HS-5 (cell line): ENCODE data around the gene NPLOC4.

Experiments
- DNase-seq: peaks from one replicate; pipeline ENCODE4 v3.0.0-alpha.2; 2012; ENCODE audit warnings: low read depth

NPLOC4 gene

DNA sequence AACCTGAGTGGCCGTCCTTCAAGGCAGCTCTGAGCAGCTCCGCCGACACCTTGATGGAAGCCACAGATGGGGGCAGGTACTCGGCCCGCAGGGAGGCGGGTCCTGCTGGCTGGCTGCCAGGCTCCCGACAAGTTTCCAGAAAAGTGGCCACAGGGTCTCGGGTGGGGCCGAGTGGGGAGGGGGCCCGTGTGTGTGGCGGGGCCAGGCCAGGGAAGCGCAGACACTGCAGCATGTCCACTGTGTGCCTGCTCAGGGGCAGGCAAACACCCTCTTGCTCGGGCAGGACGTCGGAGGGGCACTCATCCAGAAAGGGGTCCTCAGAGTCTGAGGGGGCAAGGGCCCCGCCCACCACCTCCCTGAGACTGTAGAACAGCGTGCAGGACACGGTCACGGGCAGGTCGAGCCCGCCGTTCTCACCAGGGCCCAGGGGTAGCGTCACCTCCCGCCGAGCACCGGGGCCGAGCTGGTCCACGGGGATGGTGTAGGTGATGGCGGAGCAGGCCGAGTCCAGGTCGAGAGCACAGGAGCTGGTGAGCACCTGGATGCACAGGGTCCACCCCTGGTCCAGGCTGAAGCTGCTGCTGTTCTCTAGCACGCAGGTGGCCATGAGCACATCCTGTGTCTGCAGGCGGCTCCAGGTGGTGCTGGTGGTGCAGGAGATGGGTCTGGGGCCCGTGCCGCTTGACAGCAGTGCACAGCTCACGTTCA is 89.9 kb downstream of the NPLOC4 start:
- no peak for DNase-seq

- DNase-seq: no peak
These were observed 91.6 kb downstream of the NPLOC4 start for GRCh38 chr17:81545160-81545949.

DNA sequence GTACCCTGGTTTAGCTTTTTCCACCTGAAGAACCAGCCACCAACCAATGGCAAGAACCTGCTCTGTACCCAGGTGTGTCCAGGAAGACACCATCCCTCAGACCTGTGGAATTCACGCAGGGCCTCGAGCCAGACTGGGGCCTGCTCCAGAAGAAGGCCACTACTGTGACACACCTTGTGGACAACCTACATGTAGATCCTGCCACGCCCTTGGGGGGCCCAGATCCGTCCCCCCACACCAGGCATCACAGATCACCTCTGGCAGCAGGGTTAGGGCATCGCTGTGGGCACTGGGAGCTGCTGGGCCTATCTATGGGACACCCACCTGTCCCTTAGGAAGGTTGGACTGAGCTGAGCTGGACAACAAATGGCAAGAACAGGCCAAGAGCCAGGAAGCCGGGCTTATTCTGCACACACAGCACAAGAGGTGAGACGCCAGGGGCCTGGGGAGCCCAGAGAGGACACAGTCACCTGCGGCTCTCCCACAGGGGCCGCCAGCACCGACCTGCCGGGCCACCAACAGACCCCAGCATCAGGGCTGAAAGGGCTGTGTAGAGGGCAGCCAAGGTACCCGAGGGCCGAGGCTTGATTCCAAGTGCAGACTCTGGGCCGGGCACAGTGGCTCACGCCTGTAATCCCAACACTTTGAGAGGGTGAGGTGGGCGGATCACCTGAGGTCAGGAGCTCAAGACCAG is 92.5 kb downstream of the NPLOC4 start:
- DNase-seq: no peak

- DNase-seq: no peak
These were observed 93.2 kb downstream of the NPLOC4 start for GRCh38 chr17:81543756-81544155.

DNA sequence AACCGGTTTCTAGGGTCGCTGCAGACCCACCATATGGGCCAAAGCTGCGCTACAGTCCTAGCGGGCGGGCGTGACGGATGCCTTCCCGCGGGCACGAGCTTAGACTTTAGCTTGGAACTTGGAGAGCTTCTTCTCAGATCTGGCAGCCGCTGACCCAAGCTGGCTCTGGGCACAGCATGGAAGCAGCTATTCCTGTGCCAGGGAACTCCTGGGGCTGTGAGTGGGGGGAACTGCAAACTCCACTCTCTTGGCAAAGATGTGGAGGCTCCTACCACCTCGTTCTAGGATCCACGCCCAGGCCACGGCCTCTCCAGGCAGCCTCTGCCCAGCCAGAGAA is 93.6 kb downstream of the NPLOC4 start:
- DNase-seq: no peak

DNA sequence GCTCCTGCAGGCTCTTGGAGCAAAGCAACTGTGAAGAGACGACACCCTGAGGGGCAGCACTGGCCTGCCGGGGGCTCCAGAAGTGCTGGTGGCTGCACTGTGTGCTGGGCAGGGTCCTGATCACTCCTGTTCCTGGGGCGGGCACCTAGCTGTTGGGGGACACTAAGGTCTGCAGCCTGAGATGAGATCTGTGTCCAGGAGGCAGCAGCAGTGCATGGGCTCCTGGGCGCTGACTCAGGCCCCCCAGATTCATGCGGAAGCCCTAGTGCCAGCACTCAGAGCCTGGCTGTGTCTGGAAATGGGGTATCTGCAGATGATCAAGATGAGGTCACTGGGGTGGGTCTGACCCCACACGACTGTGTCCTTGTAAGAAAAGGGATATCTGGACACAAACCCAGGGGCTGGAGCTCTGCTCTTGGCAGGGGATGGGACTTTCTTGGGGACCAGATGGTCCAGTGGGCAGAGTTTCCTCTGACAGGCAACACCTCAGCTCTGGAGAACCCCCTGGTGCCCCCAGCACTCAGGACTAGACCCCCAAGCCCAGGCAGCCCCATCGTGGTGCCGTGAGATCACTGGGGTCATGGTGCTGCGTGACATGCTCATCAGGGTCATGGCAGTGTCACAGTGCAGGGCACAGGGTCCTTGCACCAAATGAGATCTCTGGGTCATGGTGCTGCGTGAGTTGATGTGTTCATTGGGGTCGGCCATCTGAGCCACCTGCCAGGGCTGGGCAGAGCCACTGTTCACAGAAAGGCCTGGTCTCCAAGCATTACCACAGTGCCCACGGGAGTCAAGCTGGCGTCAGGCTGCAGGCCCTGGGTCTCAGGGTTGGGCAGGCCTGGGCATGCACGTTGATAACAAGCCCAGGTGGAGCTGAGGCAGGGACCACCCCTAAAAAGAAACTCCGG is 94.2 kb downstream of the NPLOC4 start:
- no peak for DNase-seq

DNA sequence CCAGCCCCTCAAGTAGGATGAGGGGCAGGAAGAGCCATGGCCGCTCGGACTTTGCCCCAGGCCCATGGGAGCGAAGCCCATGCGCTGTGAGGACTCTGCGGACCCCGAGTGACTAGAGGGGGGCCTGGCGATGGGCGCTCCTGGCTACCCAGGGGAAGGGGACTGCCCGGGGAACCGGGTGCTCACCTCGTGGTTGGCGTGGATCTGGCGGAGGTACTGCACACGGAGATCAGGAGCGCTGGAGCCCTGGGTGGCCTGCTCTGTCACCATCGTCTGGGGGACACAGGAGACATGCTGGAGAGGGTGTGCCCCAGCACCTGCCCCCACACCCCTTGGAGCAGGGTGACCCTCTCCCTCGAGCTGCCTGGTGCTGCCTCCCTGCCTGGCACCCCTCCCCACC is 95.8 kb downstream of the NPLOC4 start:
- no peak for DNase-seq

DNA sequence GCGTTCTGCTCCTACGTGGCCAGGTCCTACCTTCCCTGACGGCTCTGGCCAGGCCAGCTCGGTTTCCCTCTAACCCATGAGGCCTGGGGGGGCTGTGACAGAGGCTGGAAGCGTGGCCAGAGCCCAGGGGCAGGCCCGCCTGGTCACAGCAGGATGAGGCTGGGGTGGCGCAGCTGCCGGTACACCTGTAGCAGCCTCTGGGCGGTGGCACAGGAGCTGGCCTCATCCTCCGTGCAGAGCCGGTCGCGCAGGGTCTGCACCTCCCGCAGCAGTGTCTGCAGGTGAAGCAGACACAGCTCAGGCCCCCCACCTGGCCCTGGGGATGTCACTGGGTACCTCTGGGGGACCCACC is 96.3 kb downstream of the NPLOC4 start:
- DNase-seq: no peak

DNA sequence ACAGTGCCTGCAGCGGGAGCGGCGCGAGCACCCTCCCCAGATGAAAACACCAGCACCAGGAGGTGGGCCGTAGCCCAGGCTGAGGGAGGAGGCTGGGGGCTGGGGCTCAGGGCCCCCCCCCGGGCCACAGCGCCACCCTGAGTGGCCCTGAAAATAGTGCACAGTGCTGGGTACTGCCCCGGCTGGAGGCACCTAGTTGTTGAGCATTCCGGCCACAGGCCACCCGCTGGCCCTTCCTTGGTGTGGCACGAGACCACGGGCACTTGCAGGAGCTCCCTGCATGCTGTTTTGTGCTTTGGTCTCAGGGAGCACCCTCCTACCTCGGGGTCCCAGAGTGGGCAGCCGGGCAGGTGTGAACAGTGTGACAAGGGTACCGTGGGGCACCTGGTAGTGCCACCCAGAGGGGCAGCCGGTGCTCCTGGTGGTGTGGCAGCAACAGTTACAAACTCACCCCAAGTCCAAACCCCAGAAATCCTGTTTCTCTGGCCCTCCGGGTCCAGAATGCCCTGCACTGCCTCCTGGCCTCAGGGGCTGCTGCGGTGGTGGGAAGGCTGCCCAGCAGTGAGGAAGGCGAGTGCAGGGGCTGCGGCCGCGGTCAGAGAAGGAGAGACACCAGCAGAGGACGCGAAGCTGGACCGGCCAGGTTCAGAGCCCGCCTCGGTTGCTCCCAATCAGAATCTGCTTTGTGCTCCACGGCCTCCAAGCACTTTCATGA is 96.8 kb downstream of the NPLOC4 start:
- DNase-seq: no peak

DNA sequence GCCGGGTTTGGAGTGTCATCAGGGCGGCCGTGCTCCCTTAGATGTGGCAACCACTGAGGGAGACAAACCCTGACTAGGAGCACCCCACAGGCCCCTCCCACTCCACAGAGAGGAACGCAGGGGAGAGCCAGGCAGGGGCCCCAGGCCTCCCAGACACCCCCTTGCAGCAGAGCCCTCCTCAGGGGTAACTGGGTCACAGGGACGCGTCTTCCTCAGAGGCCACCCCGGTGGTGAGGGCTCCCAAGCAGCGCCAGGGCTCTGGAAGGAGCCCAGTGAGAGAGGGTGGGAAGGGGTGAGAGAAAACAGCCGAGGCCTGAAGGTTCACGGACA is 97.4 kb downstream of the NPLOC4 start:
- DNase-seq: no peak

GRCh38 chr17:81538651-81539570 is 98.0 kb downstream of the NPLOC4 start:
- DNase-seq: no peak

DNA sequence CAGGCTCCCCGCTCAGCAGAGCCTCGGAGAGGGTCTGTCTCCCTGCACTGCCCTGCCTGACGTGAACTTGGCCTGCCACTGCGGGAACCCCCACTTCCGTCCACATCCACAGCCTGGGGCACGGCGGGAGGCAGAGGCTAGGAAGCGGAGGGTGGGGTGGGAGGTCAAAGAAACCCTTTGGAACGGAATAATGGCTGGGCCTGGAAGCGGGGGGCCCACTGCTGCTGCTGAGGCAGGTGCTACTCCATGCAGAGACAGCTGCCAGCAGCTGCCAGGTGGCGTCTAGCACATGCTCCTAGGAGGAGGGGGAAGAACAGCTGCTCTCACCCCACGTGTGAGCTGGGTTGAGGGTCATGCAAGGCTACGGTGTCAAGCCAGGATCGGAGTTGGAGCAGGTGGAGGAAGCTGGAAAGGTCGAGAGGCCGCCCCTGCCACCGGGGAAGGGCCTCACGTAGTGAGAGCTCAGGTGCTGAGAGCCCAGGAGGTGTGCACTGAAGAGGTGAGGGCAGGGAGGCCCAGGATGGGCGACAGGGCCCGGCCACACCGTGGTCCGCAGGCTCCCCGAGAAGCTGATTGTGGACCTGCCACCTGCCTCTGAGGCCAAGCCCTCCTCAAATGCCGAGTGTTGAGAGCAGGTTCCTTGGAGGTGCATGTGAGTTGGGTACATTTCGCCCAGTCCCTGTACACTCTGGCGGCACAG is 98.9 kb downstream of the NPLOC4 start:
- no peak for DNase-seq

DNA sequence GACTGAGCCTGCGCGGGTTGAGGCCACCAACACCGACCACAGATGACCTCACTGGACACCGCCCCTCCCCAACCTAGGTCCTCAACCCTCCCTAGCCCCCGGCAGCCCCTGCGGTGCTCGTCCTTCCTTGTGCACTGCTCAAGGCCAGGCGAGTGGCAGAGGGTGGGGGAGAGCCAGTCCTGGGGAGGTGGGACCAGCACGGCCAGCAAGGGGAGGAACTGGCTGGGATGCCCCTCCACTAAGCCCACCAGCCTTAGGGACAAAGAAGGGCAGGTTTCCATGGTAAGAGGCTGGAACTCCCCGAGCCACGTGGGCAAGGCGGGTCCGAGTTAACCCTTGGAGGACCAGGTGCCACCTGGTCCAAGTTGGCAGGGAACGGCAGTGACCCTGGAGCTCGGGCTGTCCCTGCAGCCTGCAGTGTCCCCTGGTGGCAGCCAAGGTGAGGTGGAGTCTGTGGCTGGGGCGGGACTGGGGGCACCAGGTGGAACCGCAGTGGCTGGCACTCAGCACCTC is 99.5 kb downstream of the NPLOC4 start:
- no peak for DNase-seq

GRCh38 chr17:81536299-81537290 is 100.3 kb downstream of the NPLOC4 start:
- DNase-seq: no peak

DNA sequence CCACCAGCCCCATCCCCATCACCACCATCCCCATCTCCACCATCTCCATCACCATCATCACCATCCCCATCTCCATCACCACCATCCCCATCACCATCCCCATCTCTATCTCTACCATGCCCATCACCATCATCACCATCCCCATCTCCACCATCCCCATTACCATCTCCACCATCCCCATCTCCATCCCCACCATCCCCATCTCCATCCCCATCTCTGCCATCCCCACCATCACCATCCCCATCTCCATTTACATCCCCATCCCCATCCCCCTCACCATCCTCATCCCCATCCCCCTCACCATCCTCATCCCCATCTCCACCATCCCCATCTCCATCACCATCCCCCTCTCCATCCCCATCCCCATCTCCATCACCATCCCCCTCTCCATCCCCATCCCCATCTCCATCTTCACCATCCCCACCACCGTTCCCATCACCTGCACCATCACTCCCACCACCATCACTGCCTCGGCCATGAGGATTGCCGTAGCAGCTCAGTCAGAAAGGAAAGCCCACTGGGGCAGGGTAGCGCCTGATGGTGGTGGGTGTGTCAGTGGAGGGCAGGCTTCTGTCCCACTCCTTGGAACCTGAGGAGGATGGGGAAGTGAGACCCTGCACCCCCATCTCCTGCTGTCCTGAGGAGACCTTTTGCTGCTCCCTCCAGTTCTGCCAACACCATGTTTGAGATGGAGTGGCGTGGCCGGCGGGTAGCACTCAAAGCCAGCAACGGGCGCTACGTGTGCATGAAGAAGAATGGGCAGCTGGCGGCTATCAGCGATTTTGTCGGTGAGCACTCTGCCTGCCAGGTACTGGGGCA is 101.2 kb downstream of the NPLOC4 start:
- no peak for DNase-seq

- DNase-seq: no peak
These were observed 101.9 kb downstream of the NPLOC4 start for GRCh38 chr17:81535007-81535328.

DNA sequence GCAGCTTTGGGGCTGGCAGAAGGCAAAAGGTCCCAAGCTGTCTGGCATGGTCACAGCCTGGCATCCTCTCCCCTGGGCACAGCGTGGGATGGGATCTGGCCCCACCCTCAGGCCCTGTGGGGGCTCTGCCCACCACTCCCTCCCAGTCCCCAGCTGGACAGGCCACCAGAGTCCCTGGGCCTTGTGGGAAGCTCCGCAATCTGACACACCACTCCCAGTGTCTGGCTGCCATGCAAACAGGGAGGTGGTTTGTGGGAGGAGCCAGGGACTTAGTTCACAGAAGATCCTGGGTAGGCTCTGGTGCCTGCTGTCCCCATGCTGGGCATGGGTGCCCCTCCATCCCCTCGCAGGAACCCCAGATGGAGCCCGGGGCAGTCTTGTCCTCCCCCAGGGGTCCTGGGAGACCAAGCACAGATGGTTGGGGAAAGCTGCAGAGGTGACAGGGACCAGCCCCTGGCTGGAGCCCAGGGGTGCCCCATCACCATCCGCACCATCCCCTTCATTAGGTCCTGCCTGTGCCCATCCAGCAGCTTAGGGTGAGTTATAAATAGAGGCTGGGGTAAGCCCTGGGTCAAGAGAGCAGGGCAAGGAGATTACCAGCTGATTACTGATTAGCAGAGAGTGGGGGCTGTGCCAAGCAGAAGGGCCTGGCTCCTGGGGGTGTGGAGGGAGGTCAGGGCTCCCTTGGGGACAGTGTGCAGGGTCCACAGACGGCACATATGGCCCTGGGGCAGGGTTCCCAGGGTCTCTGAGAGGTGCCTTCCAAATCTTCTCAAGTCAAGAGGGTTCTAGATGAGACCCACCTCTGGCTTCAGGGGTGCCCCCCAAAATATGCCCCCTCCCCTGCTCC is 102.5 kb downstream of the NPLOC4 start:
- DNase-seq: no peak
